Glomerular endothelial cell (primary cell): ENCODE data around the gene MRPL11. TPM values are rescaled to one million over a fixed set of nuclear protein-coding genes. Genes with fewer than 3 reads are reported as not detected.

Source experiments
- DNase-seq: peaks from one replicate; pipeline ENCODE4 v3.0.0-alpha.2; 2011; ENCODE audit warnings: low read depth, low spot score; ENCODE audit errors: extremely low read depth
- total RNA-seq: library from RNA; depleted of rRNA; stranded (reverse); fragments of >200 nt; gene quantifications from 2 replicates; pipeline ENCODE4 v1.2.3, GENCODE V29; 2015

The MRPL11 gene
- total RNA-seq, 1 donor from 2014 or later, result 30.1 TPM

- DNase-seq, result no peak
These were observed 30.0 kb downstream of the MRPL11 start for GRCh38 chr11:66408488-66409214.

GRCh38 chr11:66407651-66408050 is 31.0 kb downstream of the MRPL11 start:
- DNase-seq, result no peak

GRCh38 chr11:66393954-66394353 is 44.7 kb downstream of the MRPL11 start:
- DNase-seq, result no peak

- DNase-seq, result no peak
These were observed 47.3 kb downstream of the MRPL11 start for GRCh38 chr11:66391322-66391721.

GRCh38 chr11:66388780-66389386 is 49.8 kb downstream of the MRPL11 start:
- no peak for DNase-seq

- DNase-seq, result peak; percentile 62
These were observed 52.2 kb downstream of the MRPL11 start for GRCh38 chr11:66386171-66387069.

Other genes with a start within 250 kb of the MRPL11 start
- 20.7 and 35.5 TPM in 2 replicates for gene KLC2, start 181.1 kb downstream of the MRPL11 start, total RNA-seq
- gene RAB1B, start 170.2 kb downstream of the MRPL11 start, total RNA-seq, result 179 and 180 TPM in 2 replicates
- gene CNIH2, start 160.7 kb downstream of the MRPL11 start, total RNA-seq, result 0.15 TPM in 1 of 2 replicates, not detected in the other
- 120 and 142 TPM in 2 replicates for gene YIF1A, start 149.7 kb downstream of the MRPL11 start, total RNA-seq
- gene TMEM151A, start 147.0 kb downstream of the MRPL11 start, total RNA-seq, result 0.05 and 0.58 TPM in 2 replicates
- 1.1 and 2.1 TPM in 2 replicates for gene CD248, start 121.8 kb downstream of the MRPL11 start, total RNA-seq
- gene RIN1, start 102.4 kb downstream of the MRPL11 start, total RNA-seq, result 17.2 and 18.7 TPM in 2 replicates
- 60.6 and 65.2 TPM in 2 replicates for gene BRMS1, start 93.7 kb downstream of the MRPL11 start, total RNA-seq
- gene B4GAT1, start 91.2 kb downstream of the MRPL11 start, total RNA-seq, result 48.2 and 53.3 TPM in 2 replicates
- 0.48 and 1.2 TPM in 2 replicates for gene SLC29A2, start 67.1 kb downstream of the MRPL11 start, total RNA-seq
- gene NPAS4, start 17.8 kb downstream of the MRPL11 start, total RNA-seq, result not detected in 2 replicates
- 4.7 and 4.8 TPM in 2 replicates for gene PELI3, start 28.1 kb upstream of the MRPL11 start, total RNA-seq
- gene DPP3, start 41.6 kb upstream of the MRPL11 start, total RNA-seq, result 74.5 and 98.1 TPM in 2 replicates
- 42.0 and 47.0 TPM in 2 replicates for gene BBS1, start 71.8 kb upstream of the MRPL11 start, total RNA-seq
- 28.4 and 43.2 TPM in 2 replicates for gene ZDHHC24, start 107.2 kb upstream of the MRPL11 start, total RNA-seq
- not detected in 2 replicates for gene ACTN3, start 108.1 kb upstream of the MRPL11 start, total RNA-seq
- 55.9 and 71.9 TPM in 2 replicates for gene CTSF, start 129.8 kb upstream of the MRPL11 start, total RNA-seq
- gene CCDC87, start 154.2 kb upstream of the MRPL11 start, total RNA-seq, result 0.18 and 0.73 TPM in 2 replicates
- gene CCS, start 154.3 kb upstream of the MRPL11 start, total RNA-seq, result 22.0 and 34.7 TPM in 2 replicates
- gene RBM14, start 177.8 kb upstream of the MRPL11 start, total RNA-seq, result 34.5 and 53.3 TPM in 2 replicates
- gene RBM4, start 199.9 kb upstream of the MRPL11 start, total RNA-seq, result 112 and 115 TPM in 2 replicates
- 16.6 and 16.7 TPM in 2 replicates for gene RBM4B, start 239.0 kb upstream of the MRPL11 start, total RNA-seq